HepG2 (cell line): ENCODE measurements around the gene THOC5. TPM values are rescaled to one million over a fixed set of nuclear protein-coding genes. Genes with fewer than 3 reads are reported as not detected.

ENCODE experiments used
- CEBPB ChIP-seq: IDR thresholded peaks from 2 replicates; pipeline ENCODE4 v1.6.1; 2011; ENCODE audit warnings: low read depth, low read length, improper control_type of control experiment, borderline replicate concordance
- CENPX ChIP-seq: sonication (generic); formaldehyde crosslinking; IDR thresholded peaks from 2 replicates; pipeline ENCODE4 v1.9.0; 2021; ENCODE audit warnings: mild to moderate bottlenecking, missing genetic modification reagents, moderate library complexity
- HNF4A ChIP-seq: sonication (generic); formaldehyde crosslinking; IDR thresholded peaks from 2 replicates; pipeline ENCODE4 v1.4.0; 2020; ENCODE audit warnings: missing genetic modification reagents
- RERE ChIP-seq: IDR thresholded peaks from 2 replicates; pipeline ENCODE4 v1.6.1; 2016; ENCODE audit warnings: low read depth, missing genetic modification reagents, missing compliant biosample characterization
- RFXANK ChIP-seq: IDR thresholded peaks from 2 replicates; pipeline ENCODE4 v1.6.1; 2016
- SCMH1 ChIP-seq: sonication (generic); formaldehyde crosslinking; IDR thresholded peaks from 2 replicates; pipeline ENCODE4 v1.9.0; 2021; ENCODE audit warnings: missing genetic modification reagents, mild to moderate bottlenecking, borderline replicate concordance
- SP1 ChIP-seq, 2 experiments: fragments of 450-650 bp in 1 of 2; sonication (generic) in 1 of 2; formaldehyde crosslinking in 1 of 2; IDR thresholded peaks; 2 replicates each; pipeline versions ENCODE4 v1.4.0 to v1.6.1; 2016 to 2020; ENCODE audit warnings: missing genetic modification reagents in 1 of 2
- SP5 ChIP-seq: IDR thresholded peaks from 2 replicates; pipeline ENCODE4 v1.6.1; 2016; ENCODE audit warnings: low read depth, borderline replicate concordance
- SRSF4 ChIP-seq: fragments of 200-400 bp; formaldehyde crosslinking; IDR thresholded peaks from one replicate; pipeline ENCODE4 v1.6.1; 2018; ENCODE audit warnings: mild to moderate bottlenecking, low read depth, low read length, moderate library complexity; ENCODE audit not compliant: poor library complexity, severe bottlenecking
- THYN1 ChIP-seq: sonication (generic); formaldehyde crosslinking; IDR thresholded peaks from 2 replicates; pipeline ENCODE4 v1.8.1; 2023; ENCODE audit warnings: low read depth, mild to moderate bottlenecking, moderate library complexity, missing genetic modification reagents, borderline replicate concordance
- ZBTB7B ChIP-seq: sonication (generic); formaldehyde crosslinking; IDR thresholded peaks from 2 replicates; pipeline ENCODE4 v1.4.0; 2020; ENCODE audit warnings: missing genetic modification reagents
- ZFAT ChIP-seq: sonication (generic); formaldehyde crosslinking; conservative IDR thresholded peaks from 2 replicates; pipeline ENCODE4 v1.8.1; 2023; ENCODE audit warnings: missing genetic modification reagents, inconsistent platforms
- ZFX ChIP-seq: sonication (generic); formaldehyde crosslinking; IDR thresholded peaks from 2 replicates; pipeline ENCODE4 v1.4.0; 2020; ENCODE audit warnings: mild to moderate bottlenecking, low read depth, missing genetic modification reagents, moderate library complexity
- ZNF614 ChIP-seq: IDR thresholded peaks from 2 replicates; pipeline ENCODE4 v1.6.1; 2018; ENCODE audit warnings: missing biosample characterization, missing genetic modification reagents, inconsistent platforms, borderline replicate concordance
- ZNF747 ChIP-seq: sonication (generic); formaldehyde crosslinking; IDR thresholded peaks from 2 replicates; pipeline ENCODE4 v1.8.1; 2023; ENCODE audit warnings: missing genetic modification reagents, mild to moderate bottlenecking, borderline replicate concordance
- ZNF75D ChIP-seq: sonication (generic); formaldehyde crosslinking; IDR thresholded peaks from 2 replicates; pipeline ENCODE4 v1.8.1; 2023; ENCODE audit warnings: missing genetic modification reagents, mild to moderate bottlenecking, borderline replicate concordance
- ZNF788 ChIP-seq: sonication (generic); formaldehyde crosslinking; IDR thresholded peaks from 2 replicates; pipeline ENCODE4 v1.5.0; 2020; ENCODE audit warnings: mild to moderate bottlenecking, missing genetic modification reagents, borderline replicate concordance
- polyA plus RNA-seq, 8 experiments: library from polyadenylated mRNA; depleted of rRNA in 3 of 8; stranded (reverse) in 7 of 8; unstranded in 1 of 8; fragments of >200 nt; fragmentation: Illumina TruSeq in 4 of 8; extraction: Trizol in 4 of 8; gene quantifications; 2 replicates each; pipeline versions ENCODE4 v1.2.1 to v1.2.3, GENCODE V29; 2011 to 2016; ENCODE audit warnings: low read depth in 4 of 8, missing spikeins in 1 of 8, mixed read lengths in 1 of 8; ENCODE audit not compliant: insufficient read depth in 1 of 8
- total RNA-seq, 5 experiments: library from RNA; depleted of rRNA; stranded (reverse); fragments of >200 nt; fragmentation: Illumina TruSeq; extraction: Trizol; gene quantifications; 2 replicates each; pipeline ENCODE4 v1.2.3, GENCODE V29; 2016; ENCODE audit warnings: low read depth in 1 of 5
- TF ChIP-seq, protein P1 (sequence below): sonication (generic); formaldehyde crosslinking; IDR thresholded peaks from 2 replicates; pipeline ENCODE4 v1.9.0; 2021; ENCODE audit warnings: mild to moderate bottlenecking, missing genetic modification reagents

The THOC5 gene
- total and polyA plus RNA-seq, 2 of the 13 experiments (the other 11 are each of a cell fraction or from before 2014, with no cell fraction given): 45.8 to 46.7 TPM

- TF ChIP-seq, protein P1, sequence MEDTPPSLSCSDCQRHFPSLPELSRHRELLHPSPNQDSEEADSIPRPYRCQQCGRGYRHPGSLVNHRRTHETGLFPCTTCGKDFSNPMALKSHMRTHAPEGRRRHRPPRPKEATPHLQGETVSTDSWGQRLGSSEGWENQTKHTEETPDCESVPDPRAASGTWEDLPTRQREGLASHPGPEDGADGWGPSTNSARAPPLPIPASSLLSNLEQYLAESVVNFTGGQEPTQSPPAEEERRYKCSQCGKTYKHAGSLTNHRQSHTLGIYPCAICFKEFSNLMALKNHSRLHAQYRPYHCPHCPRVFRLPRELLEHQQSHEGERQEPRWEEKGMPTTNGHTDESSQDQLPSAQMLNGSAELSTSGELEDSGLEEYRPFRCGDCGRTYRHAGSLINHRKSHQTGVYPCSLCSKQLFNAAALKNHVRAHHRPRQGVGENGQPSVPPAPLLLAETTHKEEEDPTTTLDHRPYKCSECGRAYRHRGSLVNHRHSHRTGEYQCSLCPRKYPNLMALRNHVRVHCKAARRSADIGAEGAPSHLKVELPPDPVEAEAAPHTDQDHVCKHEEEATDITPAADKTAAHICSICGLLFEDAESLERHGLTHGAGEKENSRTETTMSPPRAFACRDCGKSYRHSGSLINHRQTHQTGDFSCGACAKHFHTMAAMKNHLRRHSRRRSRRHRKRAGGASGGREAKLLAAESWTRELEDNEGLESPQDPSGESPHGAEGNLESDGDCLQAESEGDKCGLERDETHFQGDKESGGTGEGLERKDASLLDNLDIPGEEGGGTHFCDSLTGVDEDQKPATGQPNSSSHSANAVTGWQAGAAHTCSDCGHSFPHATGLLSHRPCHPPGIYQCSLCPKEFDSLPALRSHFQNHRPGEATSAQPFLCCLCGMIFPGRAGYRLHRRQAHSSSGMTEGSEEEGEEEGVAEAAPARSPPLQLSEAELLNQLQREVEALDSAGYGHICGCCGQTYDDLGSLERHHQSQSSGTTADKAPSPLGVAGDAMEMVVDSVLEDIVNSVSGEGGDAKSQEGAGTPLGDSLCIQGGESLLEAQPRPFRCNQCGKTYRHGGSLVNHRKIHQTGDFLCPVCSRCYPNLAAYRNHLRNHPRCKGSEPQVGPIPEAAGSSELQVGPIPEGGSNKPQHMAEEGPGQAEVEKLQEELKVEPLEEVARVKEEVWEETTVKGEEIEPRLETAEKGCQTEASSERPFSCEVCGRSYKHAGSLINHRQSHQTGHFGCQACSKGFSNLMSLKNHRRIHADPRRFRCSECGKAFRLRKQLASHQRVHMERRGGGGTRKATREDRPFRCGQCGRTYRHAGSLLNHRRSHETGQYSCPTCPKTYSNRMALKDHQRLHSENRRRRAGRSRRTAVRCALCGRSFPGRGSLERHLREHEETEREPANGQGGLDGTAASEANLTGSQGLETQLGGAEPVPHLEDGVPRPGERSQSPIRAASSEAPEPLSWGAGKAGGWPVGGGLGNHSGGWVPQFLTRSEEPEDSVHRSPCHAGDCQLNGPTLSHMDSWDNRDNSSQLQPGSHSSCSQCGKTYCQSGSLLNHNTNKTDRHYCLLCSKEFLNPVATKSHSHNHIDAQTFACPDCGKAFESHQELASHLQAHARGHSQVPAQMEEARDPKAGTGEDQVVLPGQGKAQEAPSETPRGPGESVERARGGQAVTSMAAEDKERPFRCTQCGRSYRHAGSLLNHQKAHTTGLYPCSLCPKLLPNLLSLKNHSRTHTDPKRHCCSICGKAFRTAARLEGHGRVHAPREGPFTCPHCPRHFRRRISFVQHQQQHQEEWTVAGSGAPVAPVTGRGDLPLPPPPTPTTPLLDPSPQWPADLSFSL: no peak
- no peak; the same call in 1 of the 2 replicates for TF ChIP-seq SP5
- TF ChIP-seq ZNF75D (CRISPR knock-in tag): no peak
- peak; percentile 69; the same call in 1 of the 2 replicates for TF ChIP-seq ZNF614
- peak; percentile 88; the same call in 1 of the 2 replicates for TF ChIP-seq ZNF788 (CRISPR knock-in tag)
- no peak for TF ChIP-seq THYN1 (CRISPR knock-in tag)
- no peak for TF ChIP-seq CEBPB
- no peak for TF ChIP-seq CENPX (CRISPR knock-in tag)
- TF ChIP-seq ZFX: peak; percentile 98
- TF ChIP-seq ZBTB7B (CRISPR knock-in tag): peak; percentile 96
- no peak for TF ChIP-seq SRSF4
- TF ChIP-seq ZFAT (CRISPR knock-in tag): no peak
- TF ChIP-seq ZNF747 (CRISPR knock-in tag): peak; percentile 75
- no peak for TF ChIP-seq SCMH1 (CRISPR knock-in tag)
- TF ChIP-seq HNF4A (CRISPR knock-in tag): peak; percentile 98
- 0 out of 2 replicates have a peak, but pooled peaks have one; percentile 41 for TF ChIP-seq RFXANK
- TF ChIP-seq RERE (CRISPR knock-in tag): peak; percentile 36; the same call in 1 of the 2 replicates
- no peak for TF ChIP-seq SP1 (IDR thresholded peaks at IDR 0.05)
- TF ChIP-seq SP1 (CRISPR knock-in tag; IDR thresholded peaks at IDR 0.05): peak; percentile 45; the same call in 1 of the 2 replicates
These were observed 26.7 kb upstream of the THOC5 start (continued) for GRCh38 chr22:29580200-29580810.
